HepG2 (cell line): Measurements from ENCODE around the gene S1PR2. TPM values are rescaled to one million over a fixed set of nuclear protein-coding genes. Genes with fewer than 3 reads are reported as not detected.

ENCODE experiments used
- BORCS8-MEF2B ChIP-seq: sonication (generic); formaldehyde crosslinking; IDR thresholded peaks from 2 replicates; pipeline ENCODE4 v1.8.0; 2022; ENCODE audit warnings: mild to moderate bottlenecking, missing genetic modification reagents
- FLYWCH1 ChIP-seq: sonication (generic); formaldehyde crosslinking; IDR thresholded peaks from 2 replicates; pipeline ENCODE4 v1.8.1; 2023; ENCODE audit warnings: mild to moderate bottlenecking, missing genetic modification reagents
- FOXA1 ChIP-seq, 2 experiments: fragments of 450-650 bp in 1 of 2; sonication (generic) in 1 of 2; formaldehyde crosslinking in 1 of 2; IDR thresholded peaks; 2 replicates each; pipeline versions ENCODE4 v1.4.0 to v1.6.1; 2016 to 2020; ENCODE audit warnings: missing genetic modification reagents in 1 of 2
- KDM5A ChIP-seq: fragments of 200-600 bp; sonication (generic); IDR thresholded peaks from 2 replicates; pipeline ENCODE4 v1.7.0; 2018; ENCODE audit warnings: antibody characterized with exemption, mild to moderate bottlenecking, low read length, borderline replicate concordance
- MIXL1 ChIP-seq: IDR thresholded peaks from 2 replicates; pipeline ENCODE4 v1.6.1; 2016
- MTF1 ChIP-seq: sonication (generic); formaldehyde crosslinking; IDR thresholded peaks from 2 replicates; pipeline ENCODE4 v1.5.0; 2020; ENCODE audit warnings: missing genetic modification reagents
- MTF2 ChIP-seq: sonication (generic); formaldehyde crosslinking; IDR thresholded peaks from 2 replicates; pipeline ENCODE4 v1.5.0; 2020; ENCODE audit warnings: missing genetic modification reagents, borderline replicate concordance
- NFKB2 ChIP-seq: sonication (generic); formaldehyde crosslinking; IDR thresholded peaks from 2 replicates; pipeline ENCODE4 v1.4.0; 2020; ENCODE audit warnings: missing genetic modification reagents, borderline replicate concordance
- PHF5A ChIP-seq: IDR thresholded peaks from one replicate; pipeline ENCODE4 v1.6.1; 2018; ENCODE audit warnings: low read depth, missing genetic modification reagents; ENCODE audit not compliant: unreplicated experiment
- RXRA ChIP-seq: sonication (generic); formaldehyde crosslinking; IDR thresholded peaks from 2 replicates; pipeline ENCODE4 v1.5.1; 2020; ENCODE audit warnings: missing genetic modification reagents
- SP140L ChIP-seq: sonication (generic); formaldehyde crosslinking; IDR thresholded peaks from 2 replicates; pipeline ENCODE4 v1.4.0; 2020; ENCODE audit warnings: missing genetic modification reagents, borderline replicate concordance
- SP4 ChIP-seq: sonication (generic); formaldehyde crosslinking; IDR thresholded peaks from 2 replicates; pipeline ENCODE4 v1.8.1; 2023; ENCODE audit warnings: mild to moderate bottlenecking, missing genetic modification reagents
- ZBTB20 ChIP-seq: sonication (generic); formaldehyde crosslinking; IDR thresholded peaks from 2 replicates; pipeline ENCODE4 v1.8.1; 2023; ENCODE audit warnings: missing genetic modification reagents, low read depth, mild to moderate bottlenecking, borderline replicate concordance
- ZNF138 ChIP-seq: sonication (generic); formaldehyde crosslinking; IDR thresholded peaks from 2 replicates; pipeline ENCODE4 v1.5.0; 2020; ENCODE audit warnings: mild to moderate bottlenecking, low read depth, missing genetic modification reagents
- ZNF333 ChIP-seq: sonication (generic); formaldehyde crosslinking; IDR thresholded peaks from 2 replicates; pipeline ENCODE4 v1.4.0; 2020; ENCODE audit warnings: mild to moderate bottlenecking, missing genetic modification reagents, borderline replicate concordance
- ZNF543 ChIP-seq: sonication (generic); formaldehyde crosslinking; IDR thresholded peaks from 2 replicates; pipeline ENCODE4 v1.4.0; 2020; ENCODE audit warnings: mild to moderate bottlenecking, missing genetic modification reagents
- ZNF850 ChIP-seq: sonication (generic); formaldehyde crosslinking; conservative IDR thresholded peaks from 2 replicates; pipeline ENCODE4 v1.9.0; 2021; ENCODE audit warnings: mild to moderate bottlenecking, missing genetic modification reagents
- ZSCAN31 ChIP-seq: sonication (generic); formaldehyde crosslinking; IDR thresholded peaks from 2 replicates; pipeline ENCODE4 v1.5.0; 2020; ENCODE audit warnings: low read depth, mild to moderate bottlenecking, missing genetic modification reagents
- polyA plus RNA-seq, 8 experiments: library from polyadenylated mRNA; depleted of rRNA in 3 of 8; stranded (reverse) in 7 of 8; unstranded in 1 of 8; fragments of >200 nt; fragmentation: Illumina TruSeq in 4 of 8; extraction: Trizol in 4 of 8; gene quantifications; 2 replicates each; pipeline versions ENCODE4 v1.2.1 to v1.2.3, GENCODE V29; 2011 to 2016; ENCODE audit warnings: low read depth in 4 of 8, missing spikeins in 1 of 8, mixed read lengths in 1 of 8; ENCODE audit not compliant: insufficient read depth in 1 of 8
- total RNA-seq, 5 experiments: library from RNA; depleted of rRNA; stranded (reverse); fragments of >200 nt; fragmentation: Illumina TruSeq; extraction: Trizol; gene quantifications; 2 replicates each; pipeline ENCODE4 v1.2.3, GENCODE V29; 2016; ENCODE audit warnings: low read depth in 1 of 5
- TF ChIP-seq, protein P1 (sequence below): sonication (generic); formaldehyde crosslinking; conservative IDR thresholded peaks from 2 replicates; pipeline ENCODE4 v1.4.0; 2020; ENCODE audit warnings: missing genetic modification reagents
- TF ChIP-seq, protein P2 (sequence below), 2 experiments: fragments of 450-650 bp in 1 of 2; sonication (generic) in 1 of 2; formaldehyde crosslinking; IDR thresholded peaks; 2 replicates each; pipeline versions ENCODE4 v1.5.0 to v1.8.0; 2020 to 2022; ENCODE audit warnings: mild to moderate bottlenecking in 1 of 2, missing genetic modification reagents in 1 of 2
- TF ChIP-seq, protein P3 (sequence below): IDR thresholded peaks from 2 replicates; pipeline ENCODE4 v1.6.1; 2016
- TF ChIP-seq, protein P4 (sequence below): sonication (generic); formaldehyde crosslinking; IDR thresholded peaks from 2 replicates; pipeline ENCODE4 v1.5.0; 2020; ENCODE audit warnings: missing genetic modification reagents
- TF ChIP-seq, protein P5 (sequence below): sonication (generic); formaldehyde crosslinking; IDR thresholded peaks from 2 replicates; pipeline ENCODE4 v1.8.0; 2022; ENCODE audit warnings: low read depth, missing genetic modification reagents

The S1PR2 gene
- total and polyA plus RNA-seq, 2 of the 13 experiments (the other 11 are each of a cell fraction or from before 2014, with no cell fraction given): 0.91 to 1.3 TPM

DNA sequence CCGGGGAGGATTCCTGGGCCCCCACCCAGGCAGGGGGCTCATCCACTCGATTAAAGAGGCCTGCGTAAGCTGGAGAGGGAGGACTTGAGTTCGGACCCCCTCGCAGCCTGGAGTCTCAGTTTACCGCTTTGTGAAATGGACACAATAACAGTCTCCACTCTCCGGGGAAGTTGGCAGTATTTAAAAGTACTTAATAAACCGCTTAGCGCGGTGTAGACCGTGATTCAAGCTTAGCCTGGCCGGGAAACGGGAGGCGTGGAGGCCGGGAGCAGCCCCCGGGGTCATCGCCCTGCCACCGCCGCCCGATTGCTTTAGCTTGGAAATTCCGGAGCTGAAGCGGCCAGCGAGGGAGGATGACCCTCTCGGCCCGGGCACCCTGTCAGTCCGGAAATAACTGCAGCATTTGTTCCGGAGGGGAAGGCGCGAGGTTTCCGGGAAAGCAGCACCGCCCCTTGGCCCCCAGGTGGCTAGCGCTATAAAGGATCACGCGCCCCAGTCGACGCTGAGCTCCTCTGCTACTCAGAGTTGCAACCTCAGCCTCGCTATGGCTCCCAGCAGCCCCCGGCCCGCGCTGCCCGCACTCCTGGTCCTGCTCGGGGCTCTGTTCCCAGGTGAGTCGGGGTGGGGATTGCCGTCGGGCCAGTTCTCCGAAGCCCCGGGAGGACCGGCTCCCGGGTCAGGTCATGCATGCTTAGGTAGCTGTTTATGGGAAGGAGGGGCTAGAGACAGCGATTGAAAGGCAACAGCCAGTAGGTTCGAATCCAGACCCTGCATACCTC, 39.7 kb upstream of the S1PR2 start, which contains the start of gene ICAM1 (continued):
- TF ChIP-seq ZNF850 (0 out of 2 replicates have a peak, but pooled peaks have one; percentile 28), SP140L (CRISPR knock-in tag) (peak; percentile 93), ZBTB20 (CRISPR knock-in tag) (0 out of 2 replicates have a peak, but pooled peaks have one; percentile 48), SP4 (CRISPR knock-in tag) (peak; percentile 93), FOXA1 (IDR thresholded peaks at IDR 0.05) (no peak), FOXA1 (CRISPR knock-in tag; IDR thresholded peaks at IDR 0.05) (no peak; the same call in 1 of the 2 replicates), MIXL1 (CRISPR knock-in tag) (peak; percentile 73), ZNF333 (peak; percentile 61; the same call in 1 of the 2 replicates), NFKB2 (CRISPR knock-in tag) (peak; percentile 93; the same call in 1 of the 2 replicates), MTF2 (CRISPR knock-in tag) (no peak), FLYWCH1 (CRISPR knock-in tag) (peak; percentile 84; the same call in 1 of the 2 replicates), ZNF138 (CRISPR knock-in tag) (peak; percentile 85), BORCS8-MEF2B (CRISPR knock-in tag) (peak; percentile 73; the same call in 1 of the 2 replicates), ZSCAN31 (CRISPR knock-in tag) (peak; percentile 97), PHF5A (CRISPR knock-in tag) (no peak), KDM5A (0 out of 2 replicates have a peak, but pooled peaks have one; percentile 42), MTF1 (CRISPR knock-in tag) (no peak), ZNF543 (CRISPR knock-in tag) (peak; percentile 66; the same call in 1 of the 2 replicates), RXRA (peak; percentile 97)
- TF ChIP-seq, protein P1, sequence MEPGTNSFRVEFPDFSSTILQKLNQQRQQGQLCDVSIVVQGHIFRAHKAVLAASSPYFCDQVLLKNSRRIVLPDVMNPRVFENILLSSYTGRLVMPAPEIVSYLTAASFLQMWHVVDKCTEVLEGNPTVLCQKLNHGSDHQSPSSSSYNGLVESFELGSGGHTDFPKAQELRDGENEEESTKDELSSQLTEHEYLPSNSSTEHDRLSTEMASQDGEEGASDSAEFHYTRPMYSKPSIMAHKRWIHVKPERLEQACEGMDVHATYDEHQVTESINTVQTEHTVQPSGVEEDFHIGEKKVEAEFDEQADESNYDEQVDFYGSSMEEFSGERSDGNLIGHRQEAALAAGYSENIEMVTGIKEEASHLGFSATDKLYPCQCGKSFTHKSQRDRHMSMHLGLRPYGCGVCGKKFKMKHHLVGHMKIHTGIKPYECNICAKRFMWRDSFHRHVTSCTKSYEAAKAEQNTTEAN: peak; percentile 82
- TF ChIP-seq, protein P2, sequence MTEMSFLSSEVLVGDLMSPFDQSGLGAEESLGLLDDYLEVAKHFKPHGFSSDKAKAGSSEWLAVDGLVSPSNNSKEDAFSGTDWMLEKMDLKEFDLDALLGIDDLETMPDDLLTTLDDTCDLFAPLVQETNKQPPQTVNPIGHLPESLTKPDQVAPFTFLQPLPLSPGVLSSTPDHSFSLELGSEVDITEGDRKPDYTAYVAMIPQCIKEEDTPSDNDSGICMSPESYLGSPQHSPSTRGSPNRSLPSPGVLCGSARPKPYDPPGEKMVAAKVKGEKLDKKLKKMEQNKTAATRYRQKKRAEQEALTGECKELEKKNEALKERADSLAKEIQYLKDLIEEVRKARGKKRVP (CRISPR knock-in tag; IDR thresholded peaks at IDR 0.05): peak in 1 of 2 experiments; percentile 62; a peak in 2 of 4 replicates
- TF ChIP-seq, protein P3, sequence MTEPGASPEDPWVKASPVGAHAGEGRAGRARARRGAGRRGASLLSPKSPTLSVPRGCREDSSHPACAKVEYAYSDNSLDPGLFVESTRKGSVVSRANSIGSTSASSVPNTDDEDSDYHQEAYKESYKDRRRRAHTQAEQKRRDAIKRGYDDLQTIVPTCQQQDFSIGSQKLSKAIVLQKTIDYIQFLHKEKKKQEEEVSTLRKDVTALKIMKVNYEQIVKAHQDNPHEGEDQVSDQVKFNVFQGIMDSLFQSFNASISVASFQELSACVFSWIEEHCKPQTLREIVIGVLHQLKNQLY: peak; percentile 78
- TF ChIP-seq, protein P4, sequence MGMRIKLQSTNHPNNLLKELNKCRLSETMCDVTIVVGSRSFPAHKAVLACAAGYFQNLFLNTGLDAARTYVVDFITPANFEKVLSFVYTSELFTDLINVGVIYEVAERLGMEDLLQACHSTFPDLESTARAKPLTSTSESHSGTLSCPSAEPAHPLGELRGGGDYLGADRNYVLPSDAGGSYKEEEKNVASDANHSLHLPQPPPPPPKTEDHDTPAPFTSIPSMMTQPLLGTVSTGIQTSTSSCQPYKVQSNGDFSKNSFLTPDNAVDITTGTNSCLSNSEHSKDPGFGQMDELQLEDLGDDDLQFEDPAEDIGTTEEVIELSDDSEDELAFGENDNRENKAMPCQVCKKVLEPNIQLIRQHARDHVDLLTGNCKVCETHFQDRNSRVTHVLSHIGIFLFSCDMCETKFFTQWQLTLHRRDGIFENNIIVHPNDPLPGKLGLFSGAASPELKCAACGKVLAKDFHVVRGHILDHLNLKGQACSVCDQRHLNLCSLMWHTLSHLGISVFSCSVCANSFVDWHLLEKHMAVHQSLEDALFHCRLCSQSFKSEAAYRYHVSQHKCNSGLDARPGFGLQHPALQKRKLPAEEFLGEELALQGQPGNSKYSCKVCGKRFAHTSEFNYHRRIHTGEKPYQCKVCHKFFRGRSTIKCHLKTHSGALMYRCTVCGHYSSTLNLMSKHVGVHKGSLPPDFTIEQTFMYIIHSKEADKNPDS (CRISPR knock-in tag): no peak
- TF ChIP-seq, protein P5, sequence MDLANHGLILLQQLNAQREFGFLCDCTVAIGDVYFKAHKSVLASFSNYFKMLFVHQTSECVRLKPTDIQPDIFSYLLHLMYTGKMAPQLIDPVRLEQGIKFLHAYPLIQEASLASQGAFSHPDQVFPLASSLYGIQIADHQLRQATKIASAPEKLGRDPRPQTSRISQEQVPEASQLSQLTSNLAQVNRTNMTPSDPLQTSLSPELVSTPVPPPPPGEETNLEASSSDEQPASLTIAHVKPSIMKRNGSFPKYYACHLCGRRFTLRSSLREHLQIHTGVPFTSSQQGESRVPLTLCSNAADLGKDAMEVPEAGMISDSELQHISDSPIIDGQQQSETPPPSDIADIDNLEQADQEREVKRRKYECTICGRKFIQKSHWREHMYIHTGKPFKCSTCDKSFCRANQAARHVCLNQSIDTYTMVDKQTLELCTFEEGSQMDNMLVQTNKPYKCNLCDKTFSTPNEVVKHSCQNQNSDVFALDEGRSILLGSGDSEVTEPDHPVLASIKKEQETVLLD (CRISPR knock-in tag): peak; percentile 58; the same call in 1 of the 2 replicates
